ENCODE results near the gene MSRB3. TPM values are rescaled to one million over a fixed set of nuclear protein-coding genes. Genes with fewer than 3 reads are reported as not detected.

Gene MSRB3
- total and polyA plus RNA-seq, 2 experiments from 2014 or later, result 16.9 to 19.2 TPM

- Histone ChIP-seq H3K27me3 (no peaks in the 10 kb centered on the region), H3K4me2 (no peak overlapping the region), H3K79me2 (no peaks in the 10 kb centered on the region), H3K27ac (no peak overlapping the region), H2AFZ (no peak overlapping the region), H4K20me1 (ENCODE audit: insufficient read depth, poor library complexity, severe bottlenecking) (no peaks in the 10 kb centered on the region), H3K9me3 (ENCODE audit: low read depth) (no peaks in the 10 kb centered on the region), H3K9me2 (replicated peaks; ENCODE audit: insufficient read depth) (no peaks in the 10 kb centered on the region), H3K36me3 (replicated peaks; ENCODE audit: insufficient read depth, low read depth) (no peaks in the 10 kb centered on the region), H3K4me3 (no peak overlapping the region), H3K4me1 (ENCODE audit: insufficient read depth) (no peaks in the 10 kb centered on the region)
- 97% methylated on average over 1 of the region's 1 CpG for WGBS (ENCODE audit: low lambda C conversion rate, missing lambda C conversion rate)
- TF ChIP-seq CTCF (IDR thresholded peaks at IDR 0.05; ENCODE audit: poor library complexity) (no peak), EZH2phosphoT487 (IDR thresholded peaks at IDR 0.05; ENCODE audit: low read depth, severe bottlenecking, unreplicated experiment) (no peak), EZH2 (IDR thresholded peaks at IDR 0.05; ENCODE audit: borderline replicate concordance) (no peak)
- no peak for DNase-seq (ENCODE audit: low spot score)
Observed at GRCh38 chr12:65364046-65364445, 85.6 kb downstream of the MSRB3 start.

GRCh38 chr12:65367396-65367795 lies 88.9 kb downstream of the MSRB3 start:
- no peaks in the 10 kb centered on the region for H3K9me3 ChIP-seq (ENCODE audit: low read depth)
- H2AFZ ChIP-seq, result no peak overlapping the region
- no peak overlapping the region for H3K4me3 ChIP-seq
- H3K79me2 ChIP-seq, result no peaks in the 10 kb centered on the region
- no peaks in the 10 kb centered on the region for H3K4me1 ChIP-seq (ENCODE audit: insufficient read depth)
- H4K20me1 ChIP-seq (ENCODE audit: insufficient read depth, poor library complexity, severe bottlenecking), result no peaks in the 10 kb centered on the region
- H3K9me2 ChIP-seq (replicated peaks; ENCODE audit: insufficient read depth), result no peaks in the 10 kb centered on the region
- no peak overlapping the region for H3K4me2 ChIP-seq
- TF ChIP-seq CTCF (IDR thresholded peaks at IDR 0.05; ENCODE audit: poor library complexity) (no peak), EZH2 (IDR thresholded peaks at IDR 0.05; ENCODE audit: borderline replicate concordance) (no peak), EZH2phosphoT487 (IDR thresholded peaks at IDR 0.05; ENCODE audit: low read depth, severe bottlenecking, unreplicated experiment) (no peak)
- H3K36me3 ChIP-seq (replicated peaks; ENCODE audit: insufficient read depth, low read depth), result no peaks in the 10 kb centered on the region
- H3K27me3 ChIP-seq, result no peaks in the 10 kb centered on the region
- DNase-seq (ENCODE audit: low spot score), result no peak
- H3K27ac ChIP-seq, result no peak overlapping the region

- DNase-seq (ENCODE audit: low spot score), result no peak
- TF ChIP-seq EZH2 (IDR thresholded peaks at IDR 0.05; ENCODE audit: borderline replicate concordance), result no peak
- TF ChIP-seq CTCF (IDR thresholded peaks at IDR 0.05; ENCODE audit: poor library complexity), result no peak
- TF ChIP-seq EZH2phosphoT487 (IDR thresholded peaks at IDR 0.05; ENCODE audit: low read depth, severe bottlenecking, unreplicated experiment), result no peak
- H3K4me3 ChIP-seq, result no peak overlapping the region
- H3K79me2 ChIP-seq, result no peaks in the 10 kb centered on the region
- H3K36me3 ChIP-seq (replicated peaks; ENCODE audit: insufficient read depth, low read depth), result no peaks in the 10 kb centered on the region
- no peak overlapping the region for H2AFZ ChIP-seq
- 53% methylated on average over 4 of the region's 4 CpGs for WGBS (ENCODE audit: low lambda C conversion rate, missing lambda C conversion rate)
- H3K4me1 ChIP-seq (ENCODE audit: insufficient read depth), result no peaks in the 10 kb centered on the region
- H3K4me2 ChIP-seq, result no peak overlapping the region
- no peaks in the 10 kb centered on the region for H3K9me2 ChIP-seq (replicated peaks; ENCODE audit: insufficient read depth)
- H3K27me3 ChIP-seq, result no peaks in the 10 kb centered on the region
- no peaks in the 10 kb centered on the region for H3K9me3 ChIP-seq (ENCODE audit: low read depth)
- no peak overlapping the region for H3K27ac ChIP-seq
- no peaks in the 10 kb centered on the region for H4K20me1 ChIP-seq (ENCODE audit: insufficient read depth, poor library complexity, severe bottlenecking)
Observed at GRCh38 chr12:65368055-65368454, 89.6 kb downstream of the MSRB3 start.

- no peaks in the 10 kb centered on the region for H3K27me3 ChIP-seq
- H3K4me1 ChIP-seq (ENCODE audit: insufficient read depth), result no peaks in the 10 kb centered on the region
- no peak overlapping the region for H3K4me2 ChIP-seq
- no peaks in the 10 kb centered on the region for H3K9me3 ChIP-seq (ENCODE audit: low read depth)
- H3K36me3 ChIP-seq (replicated peaks; ENCODE audit: insufficient read depth, low read depth), result no peaks in the 10 kb centered on the region
- DNase-seq (ENCODE audit: low spot score), result no peak
- no peaks in the 10 kb centered on the region for H3K9me2 ChIP-seq (replicated peaks; ENCODE audit: insufficient read depth)
- H3K4me3 ChIP-seq, result no peak overlapping the region
- H2AFZ ChIP-seq, result no peak overlapping the region
- no peaks in the 10 kb centered on the region for H4K20me1 ChIP-seq (ENCODE audit: insufficient read depth, poor library complexity, severe bottlenecking)
- TF ChIP-seq CTCF (IDR thresholded peaks at IDR 0.05; ENCODE audit: poor library complexity) (no peak), EZH2phosphoT487 (IDR thresholded peaks at IDR 0.05; ENCODE audit: low read depth, severe bottlenecking, unreplicated experiment) (no peak), EZH2 (IDR thresholded peaks at IDR 0.05; ENCODE audit: borderline replicate concordance) (no peak)
- no peak overlapping the region for H3K27ac ChIP-seq
- no peaks in the 10 kb centered on the region for H3K79me2 ChIP-seq
Observed at GRCh38 chr12:65372574-65372973, 94.1 kb downstream of the MSRB3 start.

Data from hepatocyte (in vitro differentiated cells).